PC-9 (cell line): ENCODE results near the gene CUX1.

Experiments used
- EZH2 ChIP-seq: fragments of 200-600 bp; sonication (generic); IDR thresholded peaks from 2 replicates; pipeline ENCODE4 v1.8.0; 2017; ENCODE audit warnings: antibody characterized with exemption, low read depth
- TF ChIP-seq, protein P1 (sequence below): fragments of 200-600 bp; sonication (generic); conservative IDR thresholded peaks from 2 replicates; pipeline ENCODE4 v1.6.1; 2017; ENCODE audit warnings: mixed run types, antibody characterized with exemption, mild to moderate bottlenecking, moderate library complexity

DNA sequence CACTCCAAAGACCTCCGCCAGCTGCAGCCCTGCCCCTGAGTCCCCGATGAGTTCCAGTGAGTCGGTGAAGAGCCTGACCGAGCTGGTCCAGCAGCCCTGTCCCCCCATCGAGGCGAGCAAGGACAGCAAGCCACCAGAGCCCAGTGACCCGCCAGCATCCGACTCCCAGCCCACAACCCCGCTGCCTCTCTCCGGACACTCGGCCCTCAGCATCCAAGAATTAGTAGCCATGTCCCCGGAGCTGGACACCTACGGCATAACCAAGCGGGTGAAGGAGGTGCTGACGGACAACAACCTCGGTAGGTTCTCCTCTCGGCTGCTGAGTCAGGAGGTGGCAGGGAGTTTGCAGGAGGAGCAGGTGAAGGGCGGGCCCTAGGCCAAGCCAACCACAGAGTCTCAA, 409.9 kb downstream of the CUX1 start:
- TF ChIP-seq, protein P1, sequence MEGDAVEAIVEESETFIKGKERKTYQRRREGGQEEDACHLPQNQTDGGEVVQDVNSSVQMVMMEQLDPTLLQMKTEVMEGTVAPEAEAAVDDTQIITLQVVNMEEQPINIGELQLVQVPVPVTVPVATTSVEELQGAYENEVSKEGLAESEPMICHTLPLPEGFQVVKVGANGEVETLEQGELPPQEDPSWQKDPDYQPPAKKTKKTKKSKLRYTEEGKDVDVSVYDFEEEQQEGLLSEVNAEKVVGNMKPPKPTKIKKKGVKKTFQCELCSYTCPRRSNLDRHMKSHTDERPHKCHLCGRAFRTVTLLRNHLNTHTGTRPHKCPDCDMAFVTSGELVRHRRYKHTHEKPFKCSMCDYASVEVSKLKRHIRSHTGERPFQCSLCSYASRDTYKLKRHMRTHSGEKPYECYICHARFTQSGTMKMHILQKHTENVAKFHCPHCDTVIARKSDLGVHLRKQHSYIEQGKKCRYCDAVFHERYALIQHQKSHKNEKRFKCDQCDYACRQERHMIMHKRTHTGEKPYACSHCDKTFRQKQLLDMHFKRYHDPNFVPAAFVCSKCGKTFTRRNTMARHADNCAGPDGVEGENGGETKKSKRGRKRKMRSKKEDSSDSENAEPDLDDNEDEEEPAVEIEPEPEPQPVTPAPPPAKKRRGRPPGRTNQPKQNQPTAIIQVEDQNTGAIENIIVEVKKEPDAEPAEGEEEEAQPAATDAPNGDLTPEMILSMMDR = no peak
- TF ChIP-seq EZH2 = no peak
